ENCODE results near the gene PLCH1.

The PLCH1 gene, protein sequence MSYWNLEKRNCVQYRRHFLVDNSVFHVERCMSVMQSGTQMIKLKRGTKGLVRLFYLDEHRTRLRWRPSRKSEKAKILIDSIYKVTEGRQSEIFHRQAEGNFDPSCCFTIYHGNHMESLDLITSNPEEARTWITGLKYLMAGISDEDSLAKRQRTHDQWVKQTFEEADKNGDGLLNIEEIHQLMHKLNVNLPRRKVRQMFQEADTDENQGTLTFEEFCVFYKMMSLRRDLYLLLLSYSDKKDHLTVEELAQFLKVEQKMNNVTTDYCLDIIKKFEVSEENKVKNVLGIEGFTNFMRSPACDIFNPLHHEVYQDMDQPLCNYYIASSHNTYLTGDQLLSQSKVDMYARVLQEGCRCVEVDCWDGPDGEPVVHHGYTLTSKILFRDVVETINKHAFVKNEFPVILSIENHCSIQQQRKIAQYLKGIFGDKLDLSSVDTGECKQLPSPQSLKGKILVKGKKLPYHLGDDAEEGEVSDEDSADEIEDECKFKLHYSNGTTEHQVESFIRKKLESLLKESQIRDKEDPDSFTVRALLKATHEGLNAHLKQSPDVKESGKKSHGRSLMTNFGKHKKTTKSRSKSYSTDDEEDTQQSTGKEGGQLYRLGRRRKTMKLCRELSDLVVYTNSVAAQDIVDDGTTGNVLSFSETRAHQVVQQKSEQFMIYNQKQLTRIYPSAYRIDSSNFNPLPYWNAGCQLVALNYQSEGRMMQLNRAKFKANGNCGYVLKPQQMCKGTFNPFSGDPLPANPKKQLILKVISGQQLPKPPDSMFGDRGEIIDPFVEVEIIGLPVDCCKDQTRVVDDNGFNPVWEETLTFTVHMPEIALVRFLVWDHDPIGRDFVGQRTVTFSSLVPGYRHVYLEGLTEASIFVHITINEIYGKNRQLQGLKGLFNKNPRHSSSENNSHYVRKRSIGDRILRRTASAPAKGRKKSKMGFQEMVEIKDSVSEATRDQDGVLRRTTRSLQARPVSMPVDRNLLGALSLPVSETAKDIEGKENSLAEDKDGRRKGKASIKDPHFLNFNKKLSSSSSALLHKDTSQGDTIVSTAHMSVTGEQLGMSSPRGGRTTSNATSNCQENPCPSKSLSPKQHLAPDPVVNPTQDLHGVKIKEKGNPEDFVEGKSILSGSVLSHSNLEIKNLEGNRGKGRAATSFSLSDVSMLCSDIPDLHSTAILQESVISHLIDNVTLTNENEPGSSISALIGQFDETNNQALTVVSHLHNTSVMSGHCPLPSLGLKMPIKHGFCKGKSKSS (N-terminal part only)

DNA sequence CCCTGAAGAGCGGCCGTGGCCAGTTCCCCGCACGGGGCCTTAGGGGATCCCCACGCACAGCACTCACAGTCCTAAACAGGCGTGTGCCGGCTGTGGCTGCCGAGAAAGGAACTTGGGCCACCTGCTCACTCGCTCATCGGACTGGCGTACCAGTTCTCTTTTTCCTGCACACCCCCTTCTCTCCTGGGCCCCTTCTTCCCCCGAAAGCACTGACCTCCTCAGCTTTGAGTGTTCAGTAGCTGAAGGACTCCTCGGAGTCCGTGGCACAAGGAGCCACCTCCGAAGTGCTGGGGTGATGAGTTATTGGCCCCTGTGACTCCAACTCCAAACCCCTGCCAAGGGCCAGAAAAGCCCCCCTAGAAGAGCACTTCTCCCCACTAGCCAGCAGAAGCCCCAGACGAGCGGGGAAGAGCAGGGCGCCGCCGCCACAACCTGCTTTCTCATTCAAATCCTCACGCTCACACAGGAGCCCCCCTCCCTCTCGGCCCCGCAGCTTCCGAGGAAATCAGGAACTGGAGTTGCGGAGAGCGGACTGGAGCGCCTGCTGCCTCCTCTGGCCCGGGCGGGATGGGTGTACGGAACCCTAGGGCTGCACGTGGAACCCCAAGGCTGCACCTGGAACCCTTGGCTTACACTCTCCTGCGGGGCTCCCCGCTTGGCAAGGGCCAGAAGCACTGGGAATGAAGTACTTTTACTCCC, at the start of gene PLCH1:
Gene PLCH1 (minus strand): TSS at position 446 of the 699 bp plus-strand sequence. CDS start 40,847 bp downstream, outside the sequence.
- DNase-seq: peak; percentile 90

DNA sequence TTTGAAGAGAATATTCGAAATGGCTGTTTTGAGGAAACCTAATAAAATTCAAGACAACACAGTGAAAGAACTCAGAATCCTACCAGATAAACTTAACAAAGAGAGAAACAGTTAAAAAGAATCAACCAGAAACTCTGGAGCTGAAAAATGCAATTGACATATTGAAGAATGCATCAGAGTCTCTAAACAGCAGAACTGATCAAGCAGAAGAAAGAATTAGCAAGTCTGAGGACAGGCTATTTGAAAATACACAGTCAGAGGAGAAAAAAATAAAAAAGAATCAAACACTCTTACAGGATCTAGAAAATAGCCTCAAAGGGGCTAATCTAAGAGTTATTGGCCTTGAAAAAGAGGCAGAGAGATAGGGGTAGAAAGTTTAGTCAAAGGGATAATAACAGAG, 47.7 kb upstream of the PLCH1 start:
- DNase-seq: no peak

DNA sequence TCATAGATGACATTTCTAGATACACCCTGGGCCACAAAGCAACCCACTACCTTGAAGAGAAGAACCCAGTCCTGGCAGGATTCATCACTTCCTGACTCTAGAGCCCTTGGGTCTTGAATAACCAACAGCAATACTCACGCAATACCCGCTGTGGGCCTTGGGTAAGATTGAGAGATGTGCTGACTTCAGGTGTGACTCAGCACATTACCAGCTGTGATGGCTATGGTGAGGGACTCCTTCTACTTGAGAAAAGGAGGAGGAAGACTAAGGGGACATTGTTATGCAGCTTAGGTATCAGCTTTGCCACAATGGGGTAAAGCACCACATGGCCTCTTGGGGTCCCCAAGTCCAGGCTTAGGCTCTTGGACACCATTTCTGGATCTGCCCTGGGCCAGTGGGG, 46.3 kb upstream of the PLCH1 start:
- peak; percentile 54 for DNase-seq

DNA sequence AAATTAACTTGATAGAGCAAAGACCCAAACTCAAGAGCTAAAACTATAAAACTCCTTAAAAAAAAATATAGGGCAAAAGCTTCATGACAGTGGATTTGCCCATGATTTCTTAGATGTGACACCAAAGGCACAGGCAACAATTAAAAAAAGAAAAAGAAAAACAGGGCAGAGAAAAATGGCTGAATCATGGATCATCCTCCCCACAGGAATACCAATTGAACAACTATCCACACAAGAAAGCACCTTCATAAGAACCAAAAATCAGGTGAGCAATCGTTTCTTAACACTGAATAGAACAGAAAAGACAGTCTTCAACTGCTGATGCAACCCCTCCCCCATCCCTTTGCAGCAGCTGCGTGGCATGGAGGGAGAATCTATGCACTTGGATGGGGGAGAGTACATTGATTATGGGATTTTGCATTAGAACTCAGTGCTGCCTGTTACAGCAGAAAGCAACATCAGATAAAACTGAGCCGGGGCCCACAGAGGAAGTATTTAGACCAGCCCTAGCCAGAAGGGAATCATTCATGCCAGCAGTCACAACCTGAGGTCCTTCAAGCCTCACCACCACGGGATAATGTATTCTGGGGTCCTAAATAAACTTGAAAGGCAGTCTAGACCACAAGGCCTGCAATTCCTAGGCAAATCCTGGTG, 45.5 kb upstream of the PLCH1 start:
- DNase-seq: peak; percentile 4

DNA sequence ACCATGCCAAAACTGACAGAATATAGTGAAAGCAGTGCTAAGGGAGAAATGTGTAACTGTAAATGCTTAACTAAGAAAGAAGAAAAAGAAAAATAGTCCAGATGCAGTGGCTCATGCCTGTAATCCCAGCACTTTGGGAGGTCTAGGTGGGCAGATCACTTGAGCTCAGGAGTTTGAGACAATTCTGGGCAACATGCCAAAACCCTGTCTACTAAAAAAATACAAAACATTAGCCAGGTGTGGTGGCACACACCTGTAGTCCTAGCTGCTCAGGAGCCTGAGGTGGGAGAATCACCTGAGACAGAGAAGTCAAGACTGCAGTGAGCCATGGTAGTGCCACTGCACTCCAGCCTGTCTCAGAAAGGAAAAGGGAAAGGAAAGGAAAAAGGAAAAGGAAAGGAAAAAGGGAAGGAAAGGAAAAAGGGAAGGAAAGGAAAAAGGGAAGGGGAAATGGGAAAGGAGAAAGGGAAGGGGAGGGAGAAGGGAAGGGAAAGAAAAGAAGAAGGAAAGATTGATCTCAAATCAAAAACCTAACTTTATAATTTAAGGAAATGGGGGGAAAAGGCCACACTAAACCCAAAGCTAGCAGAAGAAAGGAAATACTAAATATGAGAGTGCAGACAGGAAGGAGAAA, 40.9 kb upstream of the PLCH1 start:
- peak; percentile 23 for DNase-seq

DNA sequence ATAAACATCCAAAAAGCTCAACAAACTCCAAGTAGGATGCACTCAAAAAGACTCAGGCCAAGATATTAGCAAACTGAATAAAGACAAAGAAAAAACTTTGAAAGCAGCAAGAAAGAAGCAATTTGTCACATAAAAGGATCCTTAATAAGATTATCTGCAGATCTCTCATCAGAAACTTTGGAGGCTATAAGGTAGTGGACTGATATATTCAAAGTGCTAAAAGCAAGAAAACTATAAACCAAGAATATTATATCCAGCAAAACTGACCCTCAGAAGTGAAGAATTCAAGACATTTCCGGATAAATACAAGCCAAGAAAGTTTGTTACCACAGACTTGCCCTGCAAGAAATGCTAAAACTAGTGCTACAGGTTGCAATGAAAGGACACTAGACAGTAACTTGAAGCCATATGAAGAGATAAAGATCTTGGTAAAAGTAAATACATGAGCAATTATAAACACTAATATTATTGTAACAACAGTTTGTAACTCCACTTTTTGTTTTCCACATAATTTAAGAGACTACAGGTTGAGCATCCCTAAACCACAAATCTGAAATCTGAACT, 37.6 kb upstream of the PLCH1 start:
- DNase-seq: no peak

DNA sequence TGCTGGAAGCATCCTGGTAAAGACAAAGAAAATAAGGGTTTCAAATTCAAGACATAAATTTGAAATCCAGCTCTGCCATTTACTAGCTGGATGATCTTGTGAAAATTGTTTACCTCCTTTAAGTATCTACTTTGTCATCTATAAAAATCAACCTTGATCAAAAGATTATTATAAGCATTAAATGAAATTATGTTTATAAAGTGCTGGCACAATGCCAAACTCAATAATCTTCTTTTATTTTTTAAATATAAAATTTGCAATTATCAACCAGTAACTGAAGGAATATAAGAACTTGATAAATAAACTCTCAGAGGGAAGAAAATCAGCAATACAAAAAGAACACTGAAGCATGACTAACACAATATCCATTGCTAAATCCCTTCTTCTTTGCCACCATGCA, 35.4 kb upstream of the PLCH1 start:
- DNase-seq: no peak

DNA sequence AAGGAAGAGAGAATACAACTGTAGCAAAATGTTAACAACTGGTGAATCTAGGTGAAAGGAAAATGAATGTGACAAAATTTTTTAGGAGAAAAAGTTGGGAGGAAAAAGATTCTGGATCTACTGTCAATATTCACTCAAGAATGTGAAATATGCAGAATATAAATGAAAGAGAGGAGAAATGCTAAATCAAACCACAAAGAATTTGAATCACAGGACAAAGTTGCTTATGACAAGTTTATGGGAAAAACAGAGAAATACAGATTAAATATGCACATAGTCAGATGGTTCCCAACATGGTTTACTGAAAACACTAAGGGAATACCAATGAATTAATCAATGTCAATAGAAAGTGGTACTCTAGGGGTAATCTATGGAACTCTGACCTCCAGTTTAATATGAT, 33.6 kb upstream of the PLCH1 start:
- no peak for DNase-seq

DNA sequence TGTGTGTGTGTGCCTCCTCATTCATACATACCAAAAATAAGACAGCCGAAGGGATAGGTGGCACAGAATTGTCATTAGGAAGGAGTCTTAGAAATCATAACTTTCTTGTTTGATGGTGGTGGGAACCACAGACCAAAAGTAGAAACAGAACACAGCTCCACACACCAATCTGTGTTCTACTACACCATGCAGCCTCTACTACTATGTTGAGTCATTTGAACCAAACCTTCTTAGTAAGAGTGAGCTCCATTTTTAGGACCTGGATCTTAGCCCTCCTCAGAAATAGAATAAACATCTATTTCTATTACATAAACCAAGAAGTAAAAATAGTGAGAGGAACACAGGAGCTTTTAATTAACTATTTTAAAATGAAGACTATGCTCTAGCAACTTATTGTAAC, 27.9 kb upstream of the PLCH1 start:
- DNase-seq: no peak

DNA sequence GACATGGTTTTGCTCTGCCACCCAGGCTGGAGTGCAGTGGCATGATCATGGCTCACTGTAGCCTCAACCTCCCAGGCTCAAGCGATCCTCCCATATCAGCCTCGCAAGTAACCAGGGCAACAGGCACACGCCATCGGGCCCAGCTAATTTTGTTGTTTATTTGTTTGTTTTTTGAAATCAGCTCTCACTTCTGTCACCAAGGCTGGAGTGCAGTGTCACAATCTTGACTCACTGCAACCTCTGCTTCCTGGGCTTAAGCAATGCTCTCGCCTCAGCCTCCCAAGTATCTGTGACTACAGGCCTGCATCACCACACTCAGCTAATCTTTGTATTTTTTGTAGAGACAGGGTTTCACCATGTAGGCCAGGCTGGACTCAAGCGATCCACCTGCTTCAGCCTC, 26.3 kb upstream of the PLCH1 start:
- no peak for DNase-seq

DNA sequence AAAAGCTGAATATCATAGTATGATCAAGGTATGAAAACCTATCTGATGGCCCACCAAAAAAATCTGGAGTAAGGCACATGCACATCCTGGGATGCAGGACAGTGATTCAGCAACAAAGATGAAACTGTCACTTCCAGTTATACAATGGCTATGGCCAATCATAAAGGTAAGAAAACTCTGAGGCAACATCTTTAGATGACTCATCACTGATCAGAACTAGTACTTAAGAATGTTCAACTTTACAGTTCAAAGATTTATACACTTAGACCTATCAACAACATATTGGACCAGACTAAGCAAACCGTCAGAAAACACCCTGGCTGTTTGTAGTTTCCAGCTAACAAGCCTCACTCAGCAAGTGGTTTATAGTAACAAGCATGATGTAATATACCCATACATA, 21.3 kb upstream of the PLCH1 start:
- no peak for DNase-seq

DNA sequence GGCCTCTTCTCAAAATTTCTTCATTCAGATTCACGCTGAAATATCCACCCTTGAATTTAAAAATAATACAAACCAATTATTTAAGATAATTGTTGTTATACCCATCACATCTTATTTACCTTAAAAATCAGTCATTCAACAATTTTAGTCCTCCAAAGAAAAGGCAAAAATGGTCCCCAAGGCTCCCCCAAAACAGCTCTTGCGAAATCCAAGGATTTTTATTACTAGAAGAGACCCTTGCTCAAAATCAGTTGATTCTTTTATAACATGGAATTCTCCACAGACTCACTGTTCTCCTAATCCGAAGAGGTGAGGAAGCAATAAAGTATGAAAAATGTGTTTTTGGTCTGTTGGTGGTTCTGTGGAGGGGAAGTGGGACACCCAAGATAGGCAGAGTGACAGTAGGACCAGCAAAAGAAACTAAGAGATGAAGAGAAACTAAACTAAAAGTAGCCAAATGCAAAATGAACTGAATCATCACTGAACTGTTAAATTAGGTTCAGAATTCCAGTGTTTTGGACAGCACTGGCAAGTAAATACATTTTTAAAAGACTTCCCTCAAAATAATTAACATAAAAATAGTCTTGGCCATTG, 19.1 kb upstream of the PLCH1 start:
- DNase-seq: no peak

DNA sequence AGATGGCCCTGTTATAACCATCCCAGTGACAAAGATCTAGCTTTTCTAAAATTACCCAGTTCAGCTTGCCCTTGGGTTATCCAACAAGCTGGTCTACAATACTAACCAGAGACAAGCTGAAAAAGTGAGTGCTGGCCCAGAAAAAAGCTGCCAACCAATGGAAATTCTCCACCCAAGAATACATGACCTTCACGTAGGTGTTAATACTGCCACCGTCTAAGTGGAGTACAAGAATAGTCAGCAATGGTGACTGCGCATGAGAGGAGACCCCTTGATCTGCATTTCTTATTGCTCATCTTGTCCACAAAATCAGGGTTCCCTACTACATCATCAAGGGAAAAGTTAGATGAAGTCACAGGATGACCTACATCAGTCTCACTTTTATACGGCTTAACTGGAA, 15.8 kb upstream of the PLCH1 start:
- no peak for DNase-seq

DNA sequence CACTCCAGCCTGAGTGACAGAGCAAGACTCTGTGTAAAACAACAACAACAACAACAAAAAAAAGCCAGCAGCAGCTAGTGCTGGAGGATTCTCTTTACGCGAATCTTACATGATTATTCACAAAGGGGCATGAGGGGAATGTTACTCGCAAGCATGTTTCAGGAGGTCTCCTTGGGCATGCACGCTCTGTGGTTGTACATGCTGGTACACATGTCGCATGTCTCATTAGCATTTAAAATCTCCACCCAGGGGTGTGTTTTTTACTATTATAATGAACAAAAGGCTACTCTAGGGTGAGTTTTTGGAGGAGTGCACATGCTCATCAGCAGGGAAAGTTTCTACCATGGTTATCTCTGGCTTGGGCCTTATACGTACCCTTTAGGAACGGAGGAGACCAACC, 12.7 kb upstream of the PLCH1 start:
- no peak for DNase-seq

DNA sequence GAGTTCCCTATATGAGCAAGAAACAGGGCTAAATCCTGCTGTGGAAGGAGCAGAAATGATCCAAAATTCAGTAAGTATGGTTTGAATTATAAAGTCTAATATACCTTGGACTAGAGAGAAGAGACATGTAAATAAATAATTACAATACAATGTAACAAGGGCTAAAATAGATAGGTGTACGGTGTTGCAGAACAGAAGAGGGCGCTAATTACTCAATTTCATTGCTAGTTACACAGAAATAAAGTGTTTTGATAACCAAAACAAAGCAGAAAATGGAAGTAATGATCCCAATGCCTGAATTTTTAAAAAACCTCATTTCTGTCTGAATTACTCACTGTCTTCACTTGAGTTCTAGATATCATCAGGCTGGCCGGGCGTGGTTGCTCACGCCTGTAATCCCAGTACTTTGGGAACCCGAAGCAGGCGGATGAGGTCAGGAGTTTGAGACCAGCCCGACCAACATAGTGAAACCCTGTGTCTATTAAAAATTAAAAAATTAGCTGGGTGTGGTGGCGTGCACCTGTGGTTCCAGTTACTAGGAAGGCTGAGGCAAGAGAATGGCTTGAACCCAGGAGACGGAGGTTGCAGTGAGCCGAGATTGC, 8.3 kb upstream of the PLCH1 start:
- peak; percentile 69 for DNase-seq

DNA sequence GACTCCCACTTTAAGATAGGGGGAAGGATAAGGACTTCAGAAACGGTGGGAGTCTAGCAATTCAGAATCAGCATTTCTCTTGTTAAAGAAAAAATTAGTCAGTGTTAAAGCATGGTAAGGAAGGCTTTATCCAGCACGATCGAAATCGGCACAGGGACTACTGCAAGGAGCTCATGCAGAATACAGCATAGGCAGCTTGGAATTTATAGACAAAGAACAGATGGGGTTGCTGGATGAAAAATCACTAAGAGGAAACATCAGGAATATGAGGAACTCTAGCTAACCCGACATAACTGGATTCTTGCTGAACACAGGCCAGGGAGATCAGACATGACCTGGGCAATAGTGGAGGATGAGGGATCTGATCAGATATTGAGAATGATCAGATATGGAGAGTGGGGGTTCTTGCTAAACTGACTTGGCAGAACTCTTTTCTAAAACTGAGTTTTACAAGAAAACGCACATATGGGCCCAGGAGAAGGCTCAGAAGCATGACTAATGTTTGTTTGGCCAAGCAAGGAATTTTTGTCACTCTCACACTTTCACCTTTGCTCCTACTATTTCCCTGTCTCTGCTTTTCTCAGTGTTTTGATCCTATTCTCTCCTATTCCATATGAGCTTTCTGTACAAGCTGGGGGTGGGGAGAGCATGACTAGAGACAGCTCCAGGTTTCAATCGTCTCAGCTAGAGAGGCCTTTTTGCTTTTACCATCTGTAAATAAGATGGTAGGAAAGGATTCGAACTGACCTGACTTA, 3.9 kb upstream of the PLCH1 start:
- DNase-seq: peak; percentile 29

DNA sequence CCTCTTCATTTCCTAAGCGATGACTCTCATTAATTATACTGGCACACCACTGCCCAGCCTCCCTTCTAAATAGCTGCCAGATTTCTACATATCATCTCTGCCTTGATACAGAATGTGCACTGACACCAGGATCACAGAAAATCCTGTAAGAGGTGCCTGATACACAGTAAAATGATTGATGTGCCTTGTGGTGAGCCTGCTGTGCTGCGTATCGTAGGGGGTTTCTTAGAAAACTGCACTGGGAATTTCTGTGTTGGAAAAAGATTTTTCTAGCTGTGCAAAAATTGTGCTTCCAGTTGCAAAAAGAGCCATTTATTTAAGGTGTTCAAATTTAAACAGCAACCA, 3.0 kb upstream of the PLCH1 start:
- no peak for DNase-seq

DNA sequence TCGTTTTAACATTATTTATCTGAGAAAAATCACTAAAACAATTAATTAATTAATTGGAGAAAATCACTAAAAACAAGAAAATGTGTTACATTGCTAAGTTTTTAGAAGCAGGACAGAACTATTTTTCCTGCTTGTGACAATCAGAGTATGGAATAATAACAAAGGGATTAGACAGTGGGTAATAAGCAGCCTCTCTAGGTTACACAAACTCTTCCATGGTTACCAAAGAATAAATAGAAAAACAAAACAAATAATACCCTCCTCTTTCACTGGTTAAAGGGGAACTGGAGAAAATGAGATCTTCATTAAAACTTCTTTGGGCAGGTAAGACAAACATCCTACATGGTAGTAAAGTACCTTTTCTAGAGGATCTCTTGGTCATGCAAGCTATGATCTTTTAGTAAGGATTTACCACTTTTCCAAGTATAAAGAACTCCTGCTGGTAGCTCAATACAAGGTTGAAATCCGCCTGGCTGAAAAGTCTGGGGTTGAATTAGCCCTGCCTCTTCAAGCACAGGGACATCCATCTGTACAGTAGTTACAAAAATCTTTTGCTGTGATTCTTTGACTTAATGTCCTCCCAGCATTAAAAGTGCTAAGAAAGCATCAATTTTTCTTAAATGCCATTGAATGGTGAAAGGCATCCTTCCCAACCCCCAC, 2.5 kb upstream of the PLCH1 start:
- DNase-seq: peak; percentile 31

DNA sequence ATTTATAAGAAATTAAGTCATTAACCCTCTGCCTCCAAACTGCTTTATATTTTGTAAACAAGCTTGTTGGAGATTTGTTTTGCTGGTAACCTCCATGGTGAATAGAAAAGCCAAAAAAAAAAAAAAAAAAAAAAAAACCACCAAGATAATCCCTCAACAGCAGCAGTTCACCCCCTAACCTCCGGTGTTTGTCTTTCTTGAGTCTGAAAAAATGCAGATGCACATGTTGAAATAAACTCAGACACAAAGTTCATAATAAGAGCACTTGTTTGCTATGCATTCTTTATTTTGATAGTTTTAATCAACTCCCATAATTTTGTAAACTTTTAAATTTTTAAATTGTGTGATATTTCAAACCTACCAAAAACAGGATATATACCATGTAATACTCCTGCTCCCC, 1.8 kb upstream of the PLCH1 start:
- DNase-seq: no peak
